ENCODE results near the gene PHF21B.
A peak's percentile ranks its signal among the peaks of the same experiment; 100 is the strongest.

PHF21B gene

DNA sequence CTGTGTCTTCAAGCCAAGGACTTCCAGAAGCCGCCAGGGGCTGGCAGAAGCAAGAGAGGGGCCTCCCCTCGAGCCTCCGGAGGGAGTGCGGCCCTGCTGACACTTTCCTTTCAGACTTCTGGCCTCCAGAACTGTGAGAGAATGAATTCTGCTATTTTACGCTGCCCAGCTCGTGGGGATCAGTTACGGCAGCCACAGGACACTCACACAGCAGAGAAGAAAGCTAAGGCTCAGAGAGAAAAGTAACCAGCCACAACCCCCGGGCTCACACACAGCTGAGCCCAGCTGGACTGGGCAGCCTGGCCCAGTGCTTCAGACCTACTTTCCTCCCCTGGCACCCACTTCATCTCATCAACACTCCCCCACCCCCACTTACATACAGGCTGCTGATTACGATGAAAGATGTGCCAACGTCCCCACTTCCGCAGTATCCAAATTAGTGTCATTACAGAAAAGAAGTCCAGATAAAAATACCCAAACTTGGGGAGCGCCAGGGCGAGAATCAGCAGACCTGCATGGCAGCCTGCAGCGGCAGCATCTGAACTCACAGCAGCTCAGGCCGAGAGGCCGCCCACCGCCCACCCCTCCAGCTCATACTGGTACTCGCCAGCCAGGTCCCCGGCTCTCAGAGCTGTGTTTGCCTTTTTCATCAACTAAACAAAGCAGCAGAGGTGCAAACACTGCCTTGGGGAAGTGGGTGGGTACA is 15.3 kb downstream of the PHF21B start:
- FAIRE-seq = no peak

DNA sequence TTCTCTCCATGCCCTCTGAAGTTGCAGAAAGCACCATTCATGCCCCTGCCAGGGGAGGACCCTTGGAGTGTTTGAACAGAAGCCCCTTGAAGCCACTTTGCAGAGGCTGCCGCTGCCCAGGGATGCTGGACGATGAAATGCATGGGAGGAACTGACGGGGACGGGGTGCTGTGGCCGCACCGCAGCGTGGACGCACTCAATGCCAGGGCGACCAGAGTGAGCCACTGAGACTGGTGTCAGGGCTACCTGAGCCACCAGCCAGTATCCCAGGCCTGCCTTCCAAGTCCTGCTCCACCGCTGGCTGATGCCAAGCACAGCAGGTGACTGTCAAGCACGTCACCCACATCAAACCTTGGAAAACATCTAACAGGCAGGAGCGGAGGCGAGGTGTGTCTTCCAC is 17.6 kb downstream of the PHF21B start:
- FAIRE-seq (no peak), DNase-seq (ENCODE audit: insufficient read length, low spot score) (no peak)

More for the DNA sequence above, 15.3 kb downstream of the PHF21B start:
- no peak for DNase-seq (ENCODE audit: insufficient read length, low spot score)

DNA sequence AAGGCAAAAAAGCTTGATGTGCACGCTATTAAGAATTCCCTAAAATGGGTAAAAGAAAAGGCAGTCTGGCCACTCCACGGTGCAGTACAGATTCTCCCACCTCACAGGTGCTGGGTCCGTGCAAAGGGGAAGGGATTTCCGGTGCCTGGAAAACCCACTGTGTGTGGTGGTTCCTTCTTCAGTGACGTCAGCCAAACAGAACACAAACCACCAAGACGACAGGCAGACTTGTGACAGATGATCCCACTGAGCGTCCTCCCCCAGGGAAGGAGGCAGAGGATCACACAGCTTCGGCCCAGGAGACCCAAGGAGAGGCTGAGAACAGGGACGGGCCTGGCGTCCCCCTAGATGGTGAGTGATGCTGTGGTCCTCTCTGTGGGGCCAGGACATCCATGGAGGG is 18.6 kb downstream of the PHF21B start:
- no peak for FAIRE-seq

DNA sequence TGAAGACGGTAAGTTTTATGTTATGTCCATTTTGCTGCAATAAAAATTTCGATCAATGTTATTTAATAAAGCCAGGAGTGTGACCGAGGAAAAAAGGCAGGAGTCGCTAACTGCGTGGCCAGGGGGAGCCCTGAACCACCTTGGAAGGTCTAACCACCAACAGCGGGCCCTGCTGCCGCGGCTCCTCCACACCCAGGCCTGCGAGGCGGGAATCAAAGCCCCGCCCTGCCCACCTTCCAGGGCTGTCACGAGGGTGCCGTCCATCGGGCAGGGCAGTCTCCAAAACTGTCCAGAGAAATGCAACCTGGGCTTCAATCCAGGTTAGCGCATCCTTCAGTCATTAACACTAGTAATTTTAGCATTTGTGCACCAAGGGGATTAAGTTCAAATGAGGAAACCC is 19.0 kb downstream of the PHF21B start:
- DNase-seq (ENCODE audit: insufficient read length, low spot score) (no peak), FAIRE-seq (no peak)

More for the DNA sequence above, 18.6 kb downstream of the PHF21B start:
- DNase-seq (ENCODE audit: insufficient read length, low spot score) = no peak

- no peak for FAIRE-seq
- DNase-seq (ENCODE audit: insufficient read length, low spot score) = no peak
Measured at GRCh38 chr22:44990328-44990727, 19.5 kb downstream of the PHF21B start.

- DNase-seq (ENCODE audit: insufficient read length, low spot score) = no peak
- no peak for FAIRE-seq
Measured at GRCh38 chr22:44988671-44989070, 21.1 kb downstream of the PHF21B start.

DNA sequence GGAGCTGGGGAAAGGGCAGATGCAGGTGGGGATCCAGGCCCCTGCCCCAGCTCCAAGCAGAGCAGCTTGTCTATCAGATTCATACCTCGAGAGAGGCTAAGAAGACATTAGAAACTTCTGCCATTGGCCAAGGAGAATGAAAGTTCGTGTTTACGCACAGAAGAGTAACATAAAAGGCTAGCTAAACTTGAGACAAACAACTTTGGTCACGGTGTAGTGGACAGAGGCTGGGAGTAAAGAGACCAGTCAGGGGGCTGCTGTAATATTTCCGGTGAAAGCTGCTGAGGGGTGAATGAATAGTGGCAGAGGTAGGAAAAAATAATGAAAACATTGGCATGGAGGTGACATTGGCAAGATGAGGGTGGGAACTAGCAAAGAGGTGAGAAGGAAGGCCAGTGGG is 22.9 kb downstream of the PHF21B start:
- DNase-seq (ENCODE audit: insufficient read length, low spot score) (no peak), FAIRE-seq (no peak)

- no peak for FAIRE-seq
Measured at GRCh38 chr22:44985906-44986527, 23.8 kb downstream of the PHF21B start.

GRCh38 chr22:44983878-44984482 is 25.8 kb downstream of the PHF21B start:
- FAIRE-seq = no peak
- no peak for DNase-seq (ENCODE audit: insufficient read length, low spot score)

More at GRCh38 chr22:44985906-44986527, 23.8 kb downstream of the PHF21B start:
- DNase-seq (ENCODE audit: insufficient read length, low spot score) = no peak

DNA sequence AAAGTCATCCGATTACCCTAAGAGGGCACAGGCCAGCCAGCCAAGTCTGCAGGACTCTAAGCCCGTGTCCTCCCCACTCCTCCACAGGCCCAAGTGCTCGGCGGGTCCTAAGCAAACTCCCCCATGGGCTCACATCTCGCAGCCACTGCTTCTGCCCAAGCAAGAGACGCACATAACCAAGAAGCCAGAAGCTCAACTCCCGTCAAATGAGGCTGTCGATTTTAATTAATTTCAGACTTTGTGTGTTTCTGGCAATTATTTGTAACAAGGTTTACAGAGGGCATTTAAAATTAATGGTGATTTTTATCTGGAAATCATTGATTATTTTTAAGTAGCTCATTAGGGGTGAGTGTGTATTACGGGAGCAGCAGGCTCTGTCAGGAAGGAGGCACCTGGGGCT is 27.4 kb downstream of the PHF21B start:
- no peak for DNase-seq (ENCODE audit: insufficient read length, low spot score)
- no peak for FAIRE-seq

GRCh38 chr22:44981857-44982256 is 27.9 kb downstream of the PHF21B start:
- DNase-seq (ENCODE audit: insufficient read length, low spot score) (no peak), FAIRE-seq (no peak)

- FAIRE-seq = no peak
Measured at GRCh38 chr22:44979154-44979553, 30.7 kb downstream of the PHF21B start.

GRCh38 chr22:44975427-44976262 is 34.2 kb downstream of the PHF21B start:
- FAIRE-seq = peak; percentile 84
- DNase-seq (ENCODE audit: insufficient read length, low spot score) = peak; percentile 87

More at GRCh38 chr22:44979154-44979553, 30.7 kb downstream of the PHF21B start:
- no peak for DNase-seq (ENCODE audit: insufficient read length, low spot score)

DNA sequence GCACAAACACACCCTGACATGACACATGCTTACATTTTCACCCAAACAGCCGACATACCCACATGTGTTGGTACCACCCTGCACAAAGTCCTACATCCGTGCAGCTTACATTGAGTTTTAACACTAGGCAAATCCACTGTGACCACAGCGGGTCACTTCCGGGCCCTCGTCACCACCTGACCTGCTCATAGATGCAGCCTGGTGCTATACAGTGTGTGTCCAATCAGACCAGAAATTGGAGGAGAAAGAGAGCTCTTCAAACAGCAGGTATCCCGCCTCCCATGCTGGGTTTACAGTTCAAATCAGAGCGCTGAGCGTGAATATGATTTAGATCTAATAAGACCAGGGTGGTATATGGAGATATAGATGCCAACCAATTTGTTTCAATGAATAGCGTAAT is 35.4 kb downstream of the PHF21B start:
- FAIRE-seq (no peak), DNase-seq (ENCODE audit: insufficient read length, low spot score) (no peak)

- FAIRE-seq = no peak
Measured at GRCh38 chr22:44973829-44974228, 36.0 kb downstream of the PHF21B start.

GRCh38 chr22:44972363-44973083 is 37.3 kb downstream of the PHF21B start:
- FAIRE-seq = no peak
- DNase-seq (ENCODE audit: insufficient read length, low spot score) = no peak

More at GRCh38 chr22:44973829-44974228, 36.0 kb downstream of the PHF21B start:
- no peak for DNase-seq (ENCODE audit: insufficient read length, low spot score)

DNA sequence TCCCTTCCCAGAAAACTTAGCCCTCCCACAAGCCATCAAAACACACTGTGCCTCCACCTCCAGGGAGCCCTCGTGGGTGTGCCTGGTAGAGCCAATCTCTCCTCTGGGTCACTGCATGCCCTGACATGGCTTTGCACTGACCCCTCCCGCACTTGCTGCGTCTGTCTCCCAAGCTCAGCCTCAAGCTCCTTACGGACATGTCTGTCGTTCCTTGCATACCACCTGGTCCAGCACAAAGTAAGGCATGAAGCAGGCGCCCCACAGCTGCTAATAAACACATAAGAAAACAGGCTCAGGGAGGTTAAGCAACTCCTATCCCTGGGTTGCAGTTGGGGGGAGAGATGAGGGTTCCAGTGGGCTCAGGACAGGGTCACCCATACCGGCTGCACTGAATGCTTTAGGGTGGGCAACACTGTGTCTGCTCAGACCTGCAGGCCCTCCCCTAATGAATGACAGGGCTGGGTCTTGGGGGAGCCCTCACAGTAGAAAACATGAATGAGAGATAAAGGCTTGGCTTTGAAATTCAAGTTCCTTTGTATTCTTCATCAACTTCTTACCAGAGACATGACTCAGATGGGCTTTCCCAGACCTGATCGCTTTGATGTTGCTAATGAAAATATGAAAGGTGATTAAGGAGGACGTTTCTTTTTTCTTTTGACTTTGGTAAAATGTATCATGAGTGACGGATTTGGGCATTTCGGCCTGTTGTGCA is 38.0 kb downstream of the PHF21B start:
- DNase-seq (ENCODE audit: insufficient read length, low spot score) (no peak), FAIRE-seq (no peak)

DNA sequence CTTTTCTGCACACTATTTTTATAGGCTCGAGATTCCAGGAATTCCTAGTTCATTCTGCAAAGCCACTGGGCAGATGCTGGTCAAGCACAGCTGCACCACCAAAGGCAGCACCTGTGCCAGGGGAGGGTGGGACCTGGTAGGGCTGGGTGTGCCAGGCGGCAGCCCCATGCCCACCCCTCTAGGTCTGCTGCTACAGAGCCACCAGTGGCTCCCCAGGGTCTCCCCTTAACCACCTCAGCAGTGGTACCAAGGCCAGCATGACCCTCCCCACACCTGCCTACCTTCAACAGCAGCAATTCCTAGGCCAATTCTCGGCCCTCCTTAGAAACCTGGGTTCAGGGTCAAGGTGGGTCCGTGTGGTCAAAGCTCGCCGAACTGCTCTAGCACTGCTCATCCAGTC is 39.5 kb downstream of the PHF21B start:
- no peak for FAIRE-seq

GRCh38 chr22:44969817-44970216 is 40.0 kb downstream of the PHF21B start:
- DNase-seq (ENCODE audit: insufficient read length, low spot score) (no peak), FAIRE-seq (no peak)

More for the DNA sequence above, 39.5 kb downstream of the PHF21B start:
- DNase-seq (ENCODE audit: insufficient read length, low spot score) = no peak

DNA sequence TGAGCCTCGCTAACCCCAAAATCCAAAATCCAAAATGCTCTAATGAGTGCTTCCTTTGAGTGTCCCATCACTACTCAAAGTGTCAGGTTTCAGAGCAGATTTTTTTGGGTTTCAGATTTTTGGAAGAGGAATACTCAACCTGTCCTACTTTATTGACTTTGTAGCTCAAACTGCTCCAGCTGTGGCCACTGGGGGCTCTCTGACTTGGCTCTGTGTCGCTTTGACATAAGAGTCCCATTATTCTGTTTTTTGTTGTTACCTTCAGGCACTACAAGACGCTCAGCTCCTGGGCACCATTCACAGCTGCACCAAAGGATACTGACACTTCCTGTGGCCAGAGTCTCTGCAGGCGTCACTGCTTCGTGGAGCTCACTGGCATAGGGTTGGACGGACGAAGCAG is 41.1 kb downstream of the PHF21B start:
- no peak for FAIRE-seq

More for the DNA sequence above, 41.1 kb downstream of the PHF21B start:
- no peak for DNase-seq (ENCODE audit: insufficient read length, low spot score)
